Upper lobe of left lung (tissue), 6 donors: Measurements from ENCODE around the gene LDLRAD3. TPM values are rescaled to one million over a fixed set of nuclear protein-coding genes. Genes with fewer than 3 reads are reported as not detected.
A peak's percentile ranks its signal among the peaks of the same experiment; 100 is the strongest.

Experiments
- ATAC-seq, 2 donors: fragments of 200-7000 bp; cut with Tn5 transposase; one replicate each; pipeline ENCODE4 v1.9.1; 2022; ENCODE audit warnings: mild to moderate bottlenecking in 2 of 2, moderate library complexity in 2 of 2; ENCODE audit not compliant: low FRiP score in 2 of 2
- DNase-seq, 2 donors: peaks; one replicate each; pipeline ENCODE4 v3.0.0-alpha.2; 2019 to 2020
- H3K27ac ChIP-seq, 4 donors: fragments of 200-600 bp; sonication (generic); one replicate each; pipeline ENCODE4 v1.5.1; 2016 to 2019
- H3K27me3 ChIP-seq, 4 donors: fragments of 200-600 bp; sonication (generic); one replicate each; pipeline ENCODE4 v1.5.1; 2017 to 2019
- H3K36me3 ChIP-seq, 4 donors: fragments of 200-600 bp; sonication (generic); one replicate each; pipeline ENCODE4 v1.5.1; 2016 to 2019
- H3K4me1 ChIP-seq, 4 donors: fragments of 200-600 bp; sonication (generic); one replicate each; pipeline ENCODE4 v1.5.1; 2018 to 2019
- H3K4me3 ChIP-seq, 4 donors: fragments of 200-600 bp; sonication (generic); one replicate each; pipeline ENCODE4 v1.5.1; 2017 to 2019; ENCODE audit warnings: mild to moderate bottlenecking in 2 of 4, moderate library complexity in 1 of 4
- H3K9me3 ChIP-seq, 4 donors: fragments of 200-600 bp; sonication (generic); one replicate each; pipeline ENCODE4 v1.5.1; 2018 to 2019
- CTCF ChIP-seq, 6 experiments: fragments of 450-650 bp in 4 of 6; fragments of 200-600 bp in 2 of 6; sonication (generic) in 2 of 6; IDR thresholded peaks; one replicate each; pipeline ENCODE4 v1.5.1; 2016 to 2019; ENCODE audit warnings: antibody characterized with exemption in 6 of 6
- EP300 ChIP-seq, 4 donors: sonication (generic); formaldehyde crosslinking; IDR thresholded peaks; one replicate each; pipeline ENCODE4 v1.5.1; 2017; ENCODE audit warnings: antibody characterized with exemption in 4 of 4, control low read depth in 2 of 4
- POLR2A ChIP-seq, 4 donors: fragments of 450-650 bp; IDR thresholded peaks; one replicate each; pipeline ENCODE4 v1.5.1; 2016 to 2017; ENCODE audit warnings: antibody characterized with exemption in 4 of 4, mild to moderate bottlenecking in 2 of 4
- POLR2AphosphoS5 ChIP-seq, 2 donors: sonication (generic); formaldehyde crosslinking; IDR thresholded peaks; one replicate each; pipeline ENCODE4 v1.5.1; 2017; ENCODE audit warnings: antibody characterized with exemption in 2 of 2
- WGBS, 2 donors: methylation state at CpG; one replicate each; pipeline ENCODE4 v1.1.5; 2017 to 2018; 5-methylcytosine and 5-hydroxymethylcytosine counted together
- total RNA-seq, 6 donors: library from RNA; depleted of rRNA in 4 of 6; stranded (reverse); fragments of >200 nt in 4 of 6; gene quantifications; one replicate each; pipeline versions ENCODE4 v1.1.0 to v1.2.1, GENCODE V29; 2016 to 2021
- donor health status: DM: no; HTN: no; CAD: no; lungs with moderate emphysema.
- donor health status: DM: no; HTN: yes; CAD: no; lungs with severe emphysema.

LDLRAD3 gene
- total RNA-seq, 6 donors from 2014 or later = 4.4 to 16.8 (median 7.4) TPM

GRCh38 chr11:35998634-35999033 lies 54.8 kb downstream of the LDLRAD3 start:
- 75 to 90% methylated on average over 6 of the region's 6 CpGs for WGBS, 2 donors
- Histone ChIP-seq H3K36me3 (no peaks in the 10 kb centered on the region), H3K27ac (no peak overlapping the region), H3K4me3 (no peak overlapping the region), H3K9me3 (no peaks in the 10 kb centered on the region), H3K27me3 (no peaks in the 10 kb centered on the region), H3K4me1 (peaks cover 0 to 4% (median 0%) of the 10 kb centered on the region in 4 donors)
- TF ChIP-seq EP300 (IDR thresholded peaks at IDR 0.05) = no peak
- no peak for TF ChIP-seq CTCF (IDR thresholded peaks at IDR 0.05)
- TF ChIP-seq POLR2A (IDR thresholded peaks at IDR 0.05) = no peak
- TF ChIP-seq POLR2AphosphoS5 (IDR thresholded peaks at IDR 0.05) = no peak
- no peak for ATAC-seq
- no peak for DNase-seq

- DNase-seq (peak in 1 of 2 donors; percentile 56), ATAC-seq (peak; percentile 28 to 68)
Measured at GRCh38 chr11:36000616-36001190, 56.8 kb downstream of the LDLRAD3 start.

GRCh38 chr11:36002196-36002595 lies 58.3 kb downstream of the LDLRAD3 start:
- no peak for DNase-seq
- H3K9me3 ChIP-seq = peaks cover 0 to 6% (median 2%) of the 10 kb centered on the region in 4 donors
- ATAC-seq = no peak
- no peaks in the 10 kb centered on the region for H3K36me3 ChIP-seq
- H3K4me1 ChIP-seq = peaks cover 0 to 4% (median 0%) of the 10 kb centered on the region in 4 donors
- no peak overlapping the region for H3K27ac ChIP-seq
- 58 to 59% methylated on average over 6 of the region's 6 CpGs for WGBS, 2 donors
- no peak overlapping the region for H3K4me3 ChIP-seq
- H3K27me3 ChIP-seq = no peaks in the 10 kb centered on the region
- TF ChIP-seq CTCF (IDR thresholded peaks at IDR 0.05) (no peak), POLR2AphosphoS5 (IDR thresholded peaks at IDR 0.05) (no peak), EP300 (IDR thresholded peaks at IDR 0.05) (no peak), POLR2A (IDR thresholded peaks at IDR 0.05) (no peak)

More at GRCh38 chr11:36000616-36001190, 56.8 kb downstream of the LDLRAD3 start:
- H3K36me3 ChIP-seq = no peaks in the 10 kb centered on the region
- no peak overlapping the region for H3K4me3 ChIP-seq
- 76 to 78% methylated on average over 6 of the region's 6 CpGs for WGBS, 2 donors
- peaks cover 0 to 6% (median 2%) of the 10 kb centered on the region in 4 donors for H3K9me3 ChIP-seq
- H3K4me1 ChIP-seq = peaks cover 0 to 4% (median 0%) of the 10 kb centered on the region in 4 donors
- H3K27ac ChIP-seq = no peak overlapping the region
- TF ChIP-seq EP300 (IDR thresholded peaks at IDR 0.05) (peak in 1 of 4 donors; percentile 8), CTCF (IDR thresholded peaks at IDR 0.05) (no peak), POLR2AphosphoS5 (IDR thresholded peaks at IDR 0.05) (no peak), POLR2A (IDR thresholded peaks at IDR 0.05) (no peak)
- no peaks in the 10 kb centered on the region for H3K27me3 ChIP-seq

- TF ChIP-seq POLR2AphosphoS5 (IDR thresholded peaks at IDR 0.05) (no peak), EP300 (IDR thresholded peaks at IDR 0.05) (no peak), CTCF (IDR thresholded peaks at IDR 0.05) (no peak), POLR2A (IDR thresholded peaks at IDR 0.05) (no peak)
- Histone ChIP-seq H3K4me3 (no peak overlapping the region), H3K9me3 (peaks cover 0 to 6% (median 2%) of the 10 kb centered on the region in 4 donors), H3K36me3 (no peaks in the 10 kb centered on the region), H3K27me3 (no peaks in the 10 kb centered on the region), H3K27ac (no peak overlapping the region), H3K4me1 (peaks cover 0 to 4% (median 0%) of the 10 kb centered on the region in 4 donors)
- ATAC-seq = no peak
- WGBS, 2 donors = 67% methylated on average over 3 of the region's 3 CpGs
- DNase-seq = no peak
Measured at GRCh38 chr11:36002796-36003195, 58.9 kb downstream of the LDLRAD3 start.

GRCh38 chr11:36006556-36006955 lies 62.7 kb downstream of the LDLRAD3 start:
- WGBS, 2 donors = 64 to 65% methylated on average over 3 of the region's 3 CpGs
- TF ChIP-seq CTCF (IDR thresholded peaks at IDR 0.05) (no peak), EP300 (IDR thresholded peaks at IDR 0.05) (no peak), POLR2A (IDR thresholded peaks at IDR 0.05) (no peak), POLR2AphosphoS5 (IDR thresholded peaks at IDR 0.05) (no peak)
- no peaks in the 10 kb centered on the region for H3K36me3 ChIP-seq
- DNase-seq = no peak
- no peaks in the 10 kb centered on the region for H3K27me3 ChIP-seq
- H3K4me1 ChIP-seq = no peaks in the 10 kb centered on the region
- H3K4me3 ChIP-seq = no peak overlapping the region
- ATAC-seq = no peak
- peaks cover 0 to 6% (median 2%) of the 10 kb centered on the region in 4 donors for H3K9me3 ChIP-seq
- no peak overlapping the region for H3K27ac ChIP-seq
